Heart right ventricle (tissue), 16 donors: ENCODE measurements around the gene KCNQ1. TPM values are rescaled to one million over a fixed set of nuclear protein-coding genes. Genes with fewer than 3 reads are reported as not detected.

Experiments
- ATAC-seq, 8 donors: fragments of 200-7000 bp; cut with Tn5 transposase; one replicate each; pipeline ENCODE4 v1.9.1; 2020; ENCODE audit warnings: mild to moderate bottlenecking in 8 of 8, moderate library complexity in 8 of 8, moderate number of reproducible peaks in 1 of 8
- DNase-seq, 2 donors: peaks; one replicate each; pipeline ENCODE4 v3.0.0-alpha.2; 2020
- H3K27ac ChIP-seq, 10 donors: fragments of 200-600 bp; sonication (generic) in 2 of 10; one replicate each; pipeline versions ENCODE4 v1.5.0 to v1.8.0; 2020 to 2022; ENCODE audit warnings: mild to moderate bottlenecking in 3 of 10
- H3K27me3 ChIP-seq, 7 donors: fragments of 200-600 bp; one replicate each; pipeline ENCODE4 v1.8.0; 2021 to 2022; ENCODE audit warnings: mild to moderate bottlenecking in 2 of 7
- H3K36me3 ChIP-seq, 9 donors: fragments of 200-600 bp; sonication (generic) in 1 of 9; one replicate each; pipeline versions ENCODE4 v1.5.0 to v1.8.0; 2020 to 2022; ENCODE audit warnings: mild to moderate bottlenecking in 2 of 9
- H3K4me1 ChIP-seq, 9 donors: fragments of 200-600 bp; sonication (generic) in 1 of 9; one replicate each; pipeline versions ENCODE4 v1.5.0 to v1.8.0; 2020 to 2022; ENCODE audit warnings: mild to moderate bottlenecking in 4 of 9
- H3K4me3 ChIP-seq, 10 donors: fragments of 200-600 bp; sonication (generic) in 2 of 10; one replicate each; pipeline versions ENCODE4 v1.5.0 to v1.8.0; 2020 to 2022; ENCODE audit warnings: mild to moderate bottlenecking in 7 of 10, moderate library complexity in 2 of 10
- H3K9me3 ChIP-seq, 11 donors: fragments of 200-600 bp in 10 of 11; sonication (generic) in 2 of 11; one replicate each; pipeline versions ENCODE4 v1.5.0 to v1.8.0; 2013 to 2022; ENCODE audit warnings: mild to moderate bottlenecking in 2 of 11, control low read depth in 1 of 11, moderate library complexity in 1 of 11
- WGBS, 2 donors: extraction: QIAGEN DNeasy Blood & Tissue Kit; methylation state at CpG; one replicate each; pipeline ENCODE4 v1.1.7; 2013; ENCODE audit warnings: inconsistent platforms in 1 of 2; 5-methylcytosine and 5-hydroxymethylcytosine counted together
- intact Hi-C, 10 donors: fragments of 100-400 bp; cut with DNase I; formaldehyde crosslinking; loops; one replicate each; pipeline versions ENCODE4 v1.11.1 to v1.14.2; 2022
- polyA plus RNA-seq, 2 donors: library from polyadenylated mRNA; stranded (reverse); fragments of 200-250 nt; gene quantifications; one replicate each; pipeline ENCODE4 v1.2.3, GENCODE V29; 2013
- total RNA-seq, 10 donors: library from RNA; stranded (reverse); fragmentation: NEBNext Ultra II Directional in 3 of 10; extraction: Animal tissue kit (Norgen Biotek cat#: 25700) in 3 of 10; gene quantifications; one replicate each; pipeline versions ENCODE4 v1.2.1 to v1.2.4, GENCODE V29; 2021 to 2023
- TF ChIP-seq, protein P1 (sequence below), 9 donors: fragments of 200-600 bp; sonication (generic) in 2 of 9; IDR thresholded peaks; one replicate each; pipeline versions ENCODE4 v1.5.0 to v1.8.0; 2021 to 2022; ENCODE audit warnings: antibody characterized with exemption in 9 of 9, mild to moderate bottlenecking in 5 of 9, moderate library complexity in 1 of 9
- donor health status: Arrhythmogenic right ventricular cardiomyopathy.
- donor health status: ischemic (EF 13 %, LVEDD 7.1; RV severe dilation, severe dysfunction).
- donor health status: healthy with polysubstance abuse.
- donor health status: DM: no; HTN: yes; CAD: no.
- donor health status: DM: no; HTN: no; CAD: no.
- donor health status: ischemic (EF 25% LVEDD 6.9; RV normal size, moderate dysfunction).
- donor health status: ischemic (EF 25% LVEDD 5.7; RV mildly dilated, moderate dysfunction).
- donor health status: healthy.
- donor health status: DM: yes; HTN: yes; CAD: no.
- donor health status: Ischemic cardiomyopathy.
- donor health status: ischemic (EF 35%, LVEDD 5.7; RV mildly dilated, moderate dysfunction).
- donor health status: nonischemic (EF 11% LVEDD 7.7; RV severe dilation, severe dysfunction).
- donor health status: DM: yes; HTN: yes; CAD: no.
- donor health status: PGD.
- donor health status: ischemic (EF 29% LVEDD 5.4; RV normal size, mild dysfunction).
- donor health status: nonischemic (EF 23%, LVEDD 6.1; RV moderate dilation, normal function).

The KCNQ1 gene
- total and polyA plus RNA-seq, 12 donors = 19.9 to 48.2 (median 33.7) TPM

DNA sequence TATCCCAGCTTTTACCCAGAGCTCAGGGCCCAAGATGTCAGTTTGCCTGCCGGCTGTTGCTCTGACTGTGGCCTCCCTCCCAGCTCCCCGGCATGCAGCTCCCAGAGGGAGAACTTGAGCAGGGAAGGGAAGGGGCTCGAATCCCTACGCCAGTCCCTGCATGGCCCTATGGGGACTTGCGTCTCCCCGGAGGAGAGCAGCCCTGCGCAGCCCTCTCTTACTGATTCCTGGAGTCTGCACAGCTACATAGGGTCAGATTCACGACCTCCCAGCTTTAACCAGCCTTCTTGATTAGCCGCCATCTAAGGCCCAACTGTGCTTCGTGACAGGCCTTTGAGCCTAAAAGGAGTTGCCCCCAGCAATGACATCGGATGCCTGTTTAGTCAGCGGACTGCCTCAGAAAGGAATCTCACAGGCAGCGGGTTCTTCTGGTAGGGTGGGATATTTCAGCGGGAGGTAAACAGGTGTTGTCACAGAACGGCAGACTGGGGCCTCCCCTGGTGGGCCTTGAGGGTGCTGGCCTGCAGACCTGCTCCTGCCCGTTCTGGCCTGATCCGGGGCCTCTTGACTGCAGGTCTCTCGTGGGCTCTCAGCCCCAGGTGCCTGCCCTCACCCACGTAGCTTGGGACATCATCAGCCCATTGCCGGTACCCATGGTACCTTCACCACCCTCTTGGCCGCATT is 298.8 kb downstream of the KCNQ1 start:
- no peak for DNase-seq
- ATAC-seq = no peak
- Histone ChIP-seq H3K4me3 (no peak overlapping the region), H3K27me3 (no peaks in the 10 kb centered on the region), H3K9me3 (no peaks in the 10 kb centered on the region), H3K36me3 (no peaks in the 10 kb centered on the region), H3K4me1 (peaks cover 0 to 31% (median 12%) of the 10 kb centered on the region in 9 donors), H3K27ac (no peak overlapping the region)
- TF ChIP-seq, protein P1, sequence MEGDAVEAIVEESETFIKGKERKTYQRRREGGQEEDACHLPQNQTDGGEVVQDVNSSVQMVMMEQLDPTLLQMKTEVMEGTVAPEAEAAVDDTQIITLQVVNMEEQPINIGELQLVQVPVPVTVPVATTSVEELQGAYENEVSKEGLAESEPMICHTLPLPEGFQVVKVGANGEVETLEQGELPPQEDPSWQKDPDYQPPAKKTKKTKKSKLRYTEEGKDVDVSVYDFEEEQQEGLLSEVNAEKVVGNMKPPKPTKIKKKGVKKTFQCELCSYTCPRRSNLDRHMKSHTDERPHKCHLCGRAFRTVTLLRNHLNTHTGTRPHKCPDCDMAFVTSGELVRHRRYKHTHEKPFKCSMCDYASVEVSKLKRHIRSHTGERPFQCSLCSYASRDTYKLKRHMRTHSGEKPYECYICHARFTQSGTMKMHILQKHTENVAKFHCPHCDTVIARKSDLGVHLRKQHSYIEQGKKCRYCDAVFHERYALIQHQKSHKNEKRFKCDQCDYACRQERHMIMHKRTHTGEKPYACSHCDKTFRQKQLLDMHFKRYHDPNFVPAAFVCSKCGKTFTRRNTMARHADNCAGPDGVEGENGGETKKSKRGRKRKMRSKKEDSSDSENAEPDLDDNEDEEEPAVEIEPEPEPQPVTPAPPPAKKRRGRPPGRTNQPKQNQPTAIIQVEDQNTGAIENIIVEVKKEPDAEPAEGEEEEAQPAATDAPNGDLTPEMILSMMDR (IDR thresholded peaks at IDR 0.05) = no peak
- intact Hi-C loops = no loop called here
- 94 to 95% methylated on average over 21 of the region's 21 CpGs for WGBS, 2 donors

DNA sequence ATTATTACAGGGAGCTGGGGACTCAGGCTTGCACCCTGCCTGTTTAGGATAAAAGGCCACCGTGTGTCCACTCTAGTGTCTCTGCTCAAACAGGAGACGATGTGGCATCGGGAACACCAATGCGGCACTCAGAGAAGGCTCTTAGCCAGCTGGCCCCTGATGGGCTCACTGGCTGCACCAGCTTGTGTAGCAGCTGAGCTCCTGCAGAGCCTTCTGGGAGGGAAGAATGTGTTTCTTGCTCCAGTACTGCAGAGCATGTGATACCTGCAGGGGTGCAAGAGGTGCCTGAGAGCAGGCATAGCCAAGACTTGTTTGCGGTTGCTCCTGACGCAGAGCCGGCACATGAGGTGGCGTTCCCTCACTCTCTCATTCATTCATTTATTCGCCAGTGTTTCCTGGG is 299.4 kb downstream of the KCNQ1 start:
- no peaks in the 10 kb centered on the region for H3K9me3 ChIP-seq
- H3K4me1 ChIP-seq = peaks cover 0 to 31% (median 12%) of the 10 kb centered on the region in 9 donors
- no peak overlapping the region for H3K27ac ChIP-seq
- H3K36me3 ChIP-seq = no peaks in the 10 kb centered on the region
- no peak overlapping the region for H3K4me3 ChIP-seq
- intact Hi-C loops = no loop called here
- ATAC-seq (peak in 2 of 8 donors; percentile 16 to 39), DNase-seq (no peak)
- WGBS, 2 donors = 88 to 95% methylated on average over 9 of the region's 9 CpGs
- no peaks in the 10 kb centered on the region for H3K27me3 ChIP-seq
- TF ChIP-seq, protein P1 (IDR thresholded peaks at IDR 0.05) = no peak

DNA sequence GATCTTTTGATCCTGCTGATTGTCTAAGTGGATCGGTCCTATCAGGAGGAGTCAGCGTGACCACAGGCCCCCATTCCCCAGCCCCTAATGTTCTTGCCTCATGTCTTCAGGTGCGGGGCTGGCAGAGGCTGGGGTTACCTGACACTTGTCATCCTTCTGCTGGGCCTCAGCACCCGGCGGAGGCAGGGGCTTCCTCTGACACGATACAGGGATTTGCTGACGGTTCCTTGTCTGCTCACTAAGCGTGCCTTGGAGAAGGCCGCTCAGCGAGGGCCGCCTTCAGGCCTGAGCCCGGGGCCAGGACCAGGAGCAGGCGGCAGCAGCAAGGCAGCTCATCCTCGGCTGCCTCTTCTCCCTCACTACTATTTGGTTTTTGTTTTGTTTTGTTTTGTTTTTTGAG is 300.7 kb downstream of the KCNQ1 start:
- no peaks in the 10 kb centered on the region for H3K27me3 ChIP-seq
- no peak overlapping the region for H3K27ac ChIP-seq
- DNase-seq = no peak
- intact Hi-C loops = no loop called here
- TF ChIP-seq, protein P1 (IDR thresholded peaks at IDR 0.05) = no peak
- ATAC-seq = no peak
- H3K4me3 ChIP-seq = no peak overlapping the region
- H3K4me1 ChIP-seq = peaks cover 0 to 23% (median 8%) of the 10 kb centered on the region in 9 donors
- H3K36me3 ChIP-seq = no peaks in the 10 kb centered on the region
- 95% methylated on average over 14 of the region's 14 CpGs for WGBS, 2 donors
- H3K9me3 ChIP-seq = no peaks in the 10 kb centered on the region

DNA sequence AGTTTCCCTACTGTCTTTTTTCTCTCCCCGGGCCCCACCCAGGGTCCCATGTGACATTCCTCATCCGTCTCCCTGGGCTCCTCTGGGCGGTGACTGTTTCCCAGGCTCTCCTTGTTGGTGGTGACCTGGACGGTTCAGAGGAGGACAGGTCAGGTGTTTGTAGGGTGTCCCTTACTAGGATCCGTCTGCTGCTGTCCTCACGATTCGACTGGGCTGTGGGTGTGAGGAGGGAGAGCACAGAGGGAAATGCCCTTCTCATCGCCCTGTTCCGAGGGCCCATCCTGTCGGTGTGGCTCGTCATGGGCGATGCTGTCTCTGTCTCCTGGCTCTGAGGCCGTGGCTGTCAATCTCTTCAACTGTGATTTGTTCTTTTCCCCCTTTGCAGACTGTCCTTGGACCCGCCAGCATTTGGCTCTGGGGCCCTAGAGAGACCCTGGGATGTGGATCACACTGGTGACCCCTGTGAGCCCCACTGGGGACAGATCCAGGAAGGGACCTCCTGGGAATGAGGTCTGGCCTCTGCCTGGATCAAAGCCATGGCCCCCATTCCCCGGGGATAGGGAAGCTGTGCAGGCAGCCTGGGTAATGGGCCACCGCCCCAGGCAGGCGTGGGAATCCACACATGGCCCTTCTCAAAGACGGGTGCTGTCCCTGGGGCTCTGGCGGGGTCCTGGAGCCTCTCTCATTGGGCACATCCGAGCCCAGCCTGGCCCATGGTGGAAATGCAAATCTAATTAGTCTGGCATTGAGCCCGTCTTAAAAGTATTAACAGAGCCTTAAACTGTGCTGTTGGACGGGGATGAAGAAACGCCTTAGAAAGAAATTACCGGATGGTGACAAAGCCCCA is 301.8 kb downstream of the KCNQ1 start:
- TF ChIP-seq, protein P1 (IDR thresholded peaks at IDR 0.05) = no peak
- 78 to 83% methylated on average over 24 of the region's 24 CpGs for WGBS, 2 donors
- intact Hi-C loops = no loop called here
- ATAC-seq (no peak), DNase-seq (peak in 1 of 2 donors; percentile 70)
- no peaks in the 10 kb centered on the region for H3K36me3 ChIP-seq
- H3K4me3 ChIP-seq = no peak overlapping the region
- no peak overlapping the region for H3K27ac ChIP-seq
- H3K4me1 ChIP-seq = peaks cover 0 to 14% (median 2%) of the 10 kb centered on the region in 9 donors
- no peaks in the 10 kb centered on the region for H3K27me3 ChIP-seq
- H3K9me3 ChIP-seq = no peaks in the 10 kb centered on the region
